ENCODE data around the gene KCNC1.

DNA sequence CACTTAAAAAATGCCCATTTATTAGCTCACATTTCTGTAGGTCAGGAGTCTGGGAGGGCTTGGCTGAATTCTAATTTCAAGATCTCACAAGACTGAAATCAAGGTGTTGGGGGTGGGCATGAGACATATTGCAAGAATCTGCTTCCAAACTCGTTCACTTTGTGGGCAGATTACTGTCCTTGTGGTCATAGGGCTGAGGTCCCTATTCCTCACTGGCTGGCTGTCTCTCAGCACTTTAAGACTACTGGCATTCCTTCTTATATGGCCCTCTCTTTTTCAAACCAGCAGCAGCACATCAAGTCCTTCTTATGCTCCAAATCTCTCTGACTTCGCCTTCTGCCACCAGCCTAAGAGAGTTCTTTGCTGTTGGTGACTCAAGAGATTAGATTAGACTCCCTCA lies 43.0 kb upstream of the KCNC1 start:
- TF ChIP-seq NFYB (IDR thresholded peaks at IDR 0.05; ENCODE audit: extremely low read depth, insufficient read length) (no peak), POLR2A (conservative IDR thresholded peaks at IDR 0.05) (no peak), EP300 (IDR thresholded peaks at IDR 0.05; ENCODE audit: low read length) (no peak), TCF7L2 (IDR thresholded peaks at IDR 0.05; ENCODE audit: low read depth, low read length) (no peak), TAF1 (IDR thresholded peaks at IDR 0.05; ENCODE audit: control insufficient read depth, extremely low read depth, insufficient read depth, low read length, severe bottlenecking) (no peak), BCOR (IDR thresholded peaks at IDR 0.05) (no peak), HCFC1 (IDR thresholded peaks at IDR 0.05; ENCODE audit: low read depth, low read length) (no peak), FOS (IDR thresholded peaks at IDR 0.05; ENCODE audit: extremely low read depth, insufficient read length) (no peak), ZNF436 (CRISPR knock-in tag; IDR thresholded peaks at IDR 0.05) (no peak), POLR2AphosphoS5 (IDR thresholded peaks at IDR 0.05; ENCODE audit: control insufficient read depth, insufficient read depth, low read depth, low read length) (no peak)
- TF ChIP-seq, protein P1, sequence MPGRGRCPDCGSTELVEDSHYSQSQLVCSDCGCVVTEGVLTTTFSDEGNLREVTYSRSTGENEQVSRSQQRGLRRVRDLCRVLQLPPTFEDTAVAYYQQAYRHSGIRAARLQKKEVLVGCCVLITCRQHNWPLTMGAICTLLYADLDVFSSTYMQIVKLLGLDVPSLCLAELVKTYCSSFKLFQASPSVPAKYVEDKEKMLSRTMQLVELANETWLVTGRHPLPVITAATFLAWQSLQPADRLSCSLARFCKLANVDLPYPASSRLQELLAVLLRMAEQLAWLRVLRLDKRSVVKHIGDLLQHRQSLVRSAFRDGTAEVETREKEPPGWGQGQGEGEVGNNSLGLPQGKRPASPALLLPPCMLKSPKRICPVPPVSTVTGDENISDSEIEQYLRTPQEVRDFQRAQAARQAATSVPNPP (IDR thresholded peaks at IDR 0.05; ENCODE audit: borderline replicate concordance, insufficient read depth, insufficient read length): no peak
- TF ChIP-seq, protein P2, sequence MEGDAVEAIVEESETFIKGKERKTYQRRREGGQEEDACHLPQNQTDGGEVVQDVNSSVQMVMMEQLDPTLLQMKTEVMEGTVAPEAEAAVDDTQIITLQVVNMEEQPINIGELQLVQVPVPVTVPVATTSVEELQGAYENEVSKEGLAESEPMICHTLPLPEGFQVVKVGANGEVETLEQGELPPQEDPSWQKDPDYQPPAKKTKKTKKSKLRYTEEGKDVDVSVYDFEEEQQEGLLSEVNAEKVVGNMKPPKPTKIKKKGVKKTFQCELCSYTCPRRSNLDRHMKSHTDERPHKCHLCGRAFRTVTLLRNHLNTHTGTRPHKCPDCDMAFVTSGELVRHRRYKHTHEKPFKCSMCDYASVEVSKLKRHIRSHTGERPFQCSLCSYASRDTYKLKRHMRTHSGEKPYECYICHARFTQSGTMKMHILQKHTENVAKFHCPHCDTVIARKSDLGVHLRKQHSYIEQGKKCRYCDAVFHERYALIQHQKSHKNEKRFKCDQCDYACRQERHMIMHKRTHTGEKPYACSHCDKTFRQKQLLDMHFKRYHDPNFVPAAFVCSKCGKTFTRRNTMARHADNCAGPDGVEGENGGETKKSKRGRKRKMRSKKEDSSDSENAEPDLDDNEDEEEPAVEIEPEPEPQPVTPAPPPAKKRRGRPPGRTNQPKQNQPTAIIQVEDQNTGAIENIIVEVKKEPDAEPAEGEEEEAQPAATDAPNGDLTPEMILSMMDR (IDR thresholded peaks at IDR 0.05 in 2 of 3, conservative IDR thresholded peaks at IDR 0.05 in 1 of 3; ENCODE audit: insufficient read depth in 2 of 3, low read depth in 1 of 3, low read length in 3 of 3): no peak
- TF ChIP-seq, protein P3, sequence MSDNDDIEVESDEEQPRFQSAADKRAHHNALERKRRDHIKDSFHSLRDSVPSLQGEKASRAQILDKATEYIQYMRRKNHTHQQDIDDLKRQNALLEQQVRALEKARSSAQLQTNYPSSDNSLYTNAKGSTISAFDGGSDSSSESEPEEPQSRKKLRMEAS (CRISPR knock-in tag; IDR thresholded peaks at IDR 0.05): no peak

Measured in K562 (cell line).